GM18520 (cell line): ENCODE data around the gene NDUFA7.
"Not testable (repeated sequence)": the region's sequence is repeated elsewhere in the genome, so short reads cannot be mapped to it uniquely, and the experiment has no call there.

Experiments
- ATAC-seq: cut with Tn5 transposase; IDR thresholded peaks from one replicate; pipeline ENCODE4 v1.9.1; 2021; ENCODE audit not compliant: unreplicated experiment

The NDUFA7 gene

DNA sequence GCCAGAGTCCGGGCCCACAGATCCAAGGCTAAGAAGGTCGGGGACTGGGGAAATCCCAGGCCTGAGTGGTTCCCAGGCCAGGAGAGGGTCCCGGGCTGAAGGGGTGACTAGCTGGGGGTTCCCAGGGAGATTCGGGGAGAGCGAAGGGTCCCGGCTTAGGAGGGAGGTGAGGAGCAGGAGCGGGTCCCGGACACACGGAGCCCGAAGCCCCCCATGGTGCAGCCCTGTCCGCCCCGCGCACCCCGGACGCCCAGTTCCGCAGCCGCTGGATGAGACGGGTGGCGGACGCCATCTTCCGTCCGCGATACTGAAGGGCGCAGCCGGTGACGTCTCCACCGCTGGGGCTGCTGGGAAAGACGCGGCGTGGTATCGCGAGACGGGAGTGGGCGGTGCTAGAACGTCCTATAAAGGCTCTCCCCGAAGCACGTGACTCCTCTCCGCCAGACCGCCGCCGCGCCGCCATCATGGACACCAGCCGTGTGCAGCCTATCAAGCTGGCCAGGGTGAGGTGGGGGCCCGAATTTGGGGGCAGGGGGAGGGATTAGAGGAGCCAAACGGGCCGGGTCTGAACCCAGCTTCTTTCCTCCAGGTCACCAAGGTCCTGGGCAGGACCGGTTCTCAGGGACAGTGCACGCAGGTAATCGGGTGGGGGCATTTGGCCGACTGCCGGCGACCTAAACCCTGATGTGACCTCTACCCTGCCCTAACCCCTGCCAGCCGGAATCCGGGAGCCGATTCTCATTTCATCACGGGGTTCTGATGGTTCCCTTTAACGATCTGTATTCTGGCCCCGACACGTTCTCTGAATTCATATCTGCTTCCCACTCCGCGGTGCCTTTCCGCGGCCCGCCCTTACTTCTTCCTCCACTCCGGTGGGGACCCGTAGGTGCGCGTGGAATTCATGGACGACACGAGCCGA is at the start of gene NDUFA7, which contains the start of gene RPS28:
Gene NDUFA7, minus strand, starts transcription at position 309 of the 919 bp plus-strand sequence. Its CDS starts 17 bp downstream, at position 292.
Gene RPS28, plus strand, starts transcription at position 430 of the 919 bp plus-strand sequence. Its CDS starts 35 bp downstream, at position 465.
- peak; percentile 88 for ATAC-seq

DNA sequence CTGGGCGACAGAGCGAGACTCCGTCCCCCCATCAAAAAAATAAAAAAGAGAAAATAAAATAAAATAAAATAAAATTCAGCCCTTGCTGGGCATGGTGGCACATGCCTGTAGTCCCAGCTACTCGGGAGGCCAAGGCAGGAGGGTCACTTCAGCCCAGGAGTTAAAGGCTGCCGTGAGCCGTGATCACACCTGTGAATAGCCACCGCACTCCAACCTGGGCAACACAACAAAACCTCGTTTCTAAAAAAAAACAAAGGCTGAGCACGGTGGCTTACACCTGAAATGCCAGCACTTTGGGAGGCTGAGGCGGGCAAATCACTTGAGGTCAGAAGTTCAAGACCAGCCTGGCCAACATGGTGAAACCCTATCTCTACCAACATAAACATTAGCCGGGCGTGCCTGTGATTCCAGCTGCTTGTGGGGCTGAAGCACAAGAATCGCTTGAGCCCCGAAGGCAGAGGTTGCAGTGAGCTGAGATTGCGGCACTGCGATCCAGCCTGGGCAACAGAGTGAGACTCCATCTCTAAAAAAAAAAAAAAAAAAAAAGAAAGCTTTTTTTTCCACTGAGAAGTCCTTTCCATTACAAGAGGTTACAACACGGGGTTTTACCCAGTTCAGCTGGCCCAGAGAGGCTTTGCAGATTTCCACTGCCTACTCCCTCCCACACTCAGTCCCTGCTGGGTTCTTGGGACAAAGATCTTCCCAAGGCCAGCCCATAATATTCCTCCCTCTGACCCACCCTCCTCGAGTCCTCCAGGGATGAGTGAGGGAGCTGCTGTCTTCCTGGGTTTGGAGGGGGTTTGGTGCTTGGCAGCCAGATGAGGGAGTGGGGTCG is 49.2 kb upstream of the NDUFA7 start:
- no peak for ATAC-seq

DNA sequence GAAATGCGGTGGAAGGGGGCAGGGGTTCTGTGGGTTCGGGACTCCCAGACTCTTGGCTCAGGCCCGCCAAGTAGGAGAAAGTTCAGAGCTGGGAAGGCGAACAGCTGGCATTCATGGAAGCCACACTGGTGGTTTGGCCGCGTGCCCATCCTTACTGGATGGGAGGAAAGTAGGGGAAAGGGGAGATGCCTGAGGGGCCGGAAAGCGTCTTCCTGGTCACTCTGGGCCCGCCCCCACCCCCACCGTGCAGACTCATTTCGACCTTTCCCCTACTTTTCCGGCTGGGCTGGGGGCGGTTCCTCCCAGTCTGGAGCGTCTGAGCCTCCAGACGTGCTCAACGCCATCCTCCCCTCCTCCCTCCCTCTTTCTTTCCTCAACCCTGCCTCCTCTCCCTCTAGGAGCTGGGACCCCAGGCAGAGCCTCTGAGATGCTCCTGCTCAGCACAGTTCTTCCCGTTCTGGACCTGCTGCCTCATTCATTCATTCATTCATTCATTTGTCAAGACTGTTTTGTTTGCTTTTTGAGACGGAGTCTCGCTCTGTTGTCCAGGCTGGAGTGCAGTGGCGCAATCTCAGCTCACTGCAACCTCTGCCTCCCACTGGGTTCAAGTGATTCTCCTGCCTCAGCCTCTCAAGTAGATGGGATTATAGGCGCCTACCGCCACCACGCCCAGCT is 46.3 kb upstream of the NDUFA7 start:
- ATAC-seq, result no peak

GRCh38 chr19:8366961-8367326 is 45.8 kb upstream of the NDUFA7 start:
- no peak for ATAC-seq

DNA sequence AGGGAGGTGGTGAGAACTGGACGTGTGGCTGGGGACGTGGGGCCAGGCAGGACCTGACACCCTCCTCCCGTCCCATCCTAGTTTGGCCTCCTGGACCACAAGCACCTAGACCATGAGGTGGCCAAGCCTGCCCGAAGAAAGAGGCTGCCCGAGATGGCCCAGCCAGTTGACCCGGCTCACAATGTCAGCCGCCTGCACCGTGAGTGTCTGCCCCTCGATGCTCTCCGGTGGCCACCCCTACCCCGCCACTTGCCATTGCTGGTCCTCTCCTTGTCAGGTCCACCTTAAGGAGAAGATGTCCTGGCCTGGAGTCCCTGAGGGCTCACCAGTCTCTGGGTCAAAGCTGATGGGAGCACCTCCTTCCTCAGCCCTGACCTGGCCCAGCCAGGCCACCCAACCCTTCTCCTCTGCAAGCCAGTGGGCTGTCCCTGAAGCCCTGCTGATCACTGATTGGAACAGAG is 45.0 kb upstream of the NDUFA7 start:
- no peak for ATAC-seq

DNA sequence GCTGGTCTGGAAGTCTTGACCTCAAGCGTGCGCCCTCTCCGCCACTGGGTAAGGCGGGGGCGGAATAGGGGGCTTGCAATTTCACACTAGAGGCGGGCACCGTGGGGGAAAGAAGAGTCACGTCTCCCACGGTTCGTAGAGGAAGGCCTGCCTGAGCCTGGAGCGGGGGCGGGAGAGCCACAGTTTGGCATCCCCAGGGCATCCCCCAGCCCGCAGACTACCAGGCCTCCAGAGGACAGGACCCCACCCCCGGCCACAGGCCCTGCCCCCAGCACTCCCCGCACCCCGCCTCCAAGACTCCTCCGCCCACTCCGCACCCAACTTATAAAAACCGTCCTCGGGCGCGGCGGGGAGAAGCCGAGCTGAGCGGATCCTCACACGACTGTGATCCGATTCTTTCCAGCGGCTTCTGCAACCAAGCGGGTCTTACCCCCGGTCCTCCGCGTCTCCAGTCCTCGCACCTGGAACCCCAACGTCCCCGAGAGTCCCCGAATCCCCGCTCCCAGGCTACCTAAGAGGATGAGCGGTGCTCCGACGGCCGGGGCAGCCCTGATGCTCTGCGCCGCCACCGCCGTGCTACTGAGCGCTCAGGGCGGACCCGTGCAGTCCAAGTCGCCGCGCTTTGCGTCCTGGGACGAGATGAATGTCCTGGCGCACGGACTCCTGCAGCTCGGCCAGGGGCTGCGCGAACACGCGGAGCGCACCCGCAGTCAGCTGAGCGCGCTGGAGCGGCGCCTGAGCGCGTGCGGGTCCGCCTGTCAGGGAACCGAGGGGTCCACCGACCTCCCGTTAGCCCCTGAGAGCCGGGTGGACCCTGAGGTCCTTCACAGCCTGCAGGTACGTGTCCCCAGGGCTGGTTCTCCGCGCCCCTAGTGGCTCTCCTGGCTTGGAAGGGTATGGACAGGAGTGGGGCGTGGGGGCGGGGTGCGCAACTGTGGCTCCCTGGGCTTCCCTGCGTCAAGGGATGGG is 42.9 kb upstream of the NDUFA7 start, which contains the start of gene ANGPTL4:
Gene ANGPTL4, plus strand, starts transcription at position 353 of the 969 bp plus-strand sequence. Its CDS starts 167 bp downstream, at position 520.
- ATAC-seq, result no peak

DNA sequence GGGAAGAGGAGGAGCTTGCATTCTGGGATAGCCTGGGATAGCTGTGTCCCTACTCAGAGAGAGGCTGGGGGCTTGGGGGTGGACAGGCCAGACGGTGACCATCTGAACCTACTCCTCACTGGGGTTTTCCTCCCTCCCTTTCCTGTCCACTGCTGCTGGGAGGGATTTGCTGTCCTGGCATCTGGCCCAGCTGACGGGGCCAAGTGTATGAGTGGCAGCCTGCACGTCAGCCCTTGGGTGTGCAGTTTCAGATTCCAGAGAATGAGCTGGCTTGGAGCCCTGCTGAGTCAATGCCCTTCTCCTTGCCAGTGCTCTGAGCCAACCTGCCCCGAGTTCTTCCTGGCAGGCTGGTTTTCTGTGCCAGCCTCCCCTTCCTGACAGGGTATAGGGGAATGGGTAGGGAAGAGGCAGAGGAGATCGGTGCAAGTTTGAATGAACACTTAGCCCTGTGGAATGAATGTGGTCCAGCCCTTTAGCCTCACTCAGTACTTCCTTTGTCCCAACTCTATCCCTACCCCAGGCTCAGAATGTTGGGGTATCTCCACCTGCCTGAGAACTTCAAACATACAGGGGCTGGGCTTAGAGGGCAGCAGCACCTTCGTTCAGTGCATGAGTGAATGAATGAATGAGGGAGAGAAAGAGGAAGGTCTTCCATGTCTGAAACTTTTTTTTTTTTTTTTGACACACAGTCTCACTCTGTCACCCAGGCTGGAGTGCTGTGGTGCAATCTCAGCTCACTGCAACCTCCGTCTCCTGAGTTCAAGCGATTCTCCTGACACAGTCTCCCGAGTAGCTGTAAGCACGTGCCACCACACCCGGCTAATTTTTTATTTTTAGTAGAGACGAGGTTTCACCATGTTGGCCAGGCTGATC is 41.0 kb upstream of the NDUFA7 start:
- ATAC-seq, result no peak

GRCh38 chr19:8360196-8360595 is 39.0 kb upstream of the NDUFA7 start:
- no peak for ATAC-seq

DNA sequence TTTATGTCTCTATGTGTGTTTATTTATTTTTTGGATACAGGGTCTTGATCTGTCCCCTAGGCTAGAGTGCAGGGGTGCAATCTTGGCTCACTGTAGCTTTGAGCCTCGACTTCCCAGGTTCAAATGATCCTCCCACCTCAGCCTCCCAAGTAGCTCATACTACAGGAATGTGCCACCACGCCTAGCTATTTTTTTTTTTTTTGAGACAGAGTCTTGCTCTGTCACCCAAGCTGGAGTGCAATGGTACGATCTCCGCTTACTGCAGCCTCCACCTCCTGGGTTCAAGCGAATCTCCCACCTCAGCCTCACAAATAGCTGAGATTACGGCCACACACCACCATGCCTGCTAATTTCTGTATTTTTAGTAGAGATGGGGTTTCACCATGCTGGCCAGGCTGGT is 37.8 kb upstream of the NDUFA7 start:
- ATAC-seq, result no peak

DNA sequence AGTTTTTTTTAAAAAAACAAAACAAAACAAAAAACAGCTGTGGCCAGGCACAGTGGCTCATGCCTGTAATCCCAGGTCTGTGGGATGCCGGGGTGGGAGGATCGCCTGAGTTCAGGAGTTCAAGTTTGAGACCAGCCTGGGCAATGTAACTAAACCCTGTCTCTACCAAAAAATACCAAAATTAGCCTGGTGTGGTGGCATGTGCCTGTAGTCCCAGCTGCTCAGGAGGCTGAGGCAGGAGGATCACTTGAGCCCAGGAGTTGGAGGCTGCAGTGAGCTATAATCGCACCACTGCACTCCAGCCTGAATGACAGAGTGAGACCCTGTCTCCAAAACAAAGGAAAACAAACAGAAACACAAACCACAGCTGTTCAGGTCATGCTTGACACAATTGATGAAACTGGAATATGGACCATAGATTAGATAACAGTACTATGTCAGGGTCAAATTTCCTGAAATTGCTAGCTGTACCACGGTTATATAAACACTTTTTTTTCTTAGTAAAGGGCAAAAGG is 35.9 kb upstream of the NDUFA7 start:
- no peak for ATAC-seq

DNA sequence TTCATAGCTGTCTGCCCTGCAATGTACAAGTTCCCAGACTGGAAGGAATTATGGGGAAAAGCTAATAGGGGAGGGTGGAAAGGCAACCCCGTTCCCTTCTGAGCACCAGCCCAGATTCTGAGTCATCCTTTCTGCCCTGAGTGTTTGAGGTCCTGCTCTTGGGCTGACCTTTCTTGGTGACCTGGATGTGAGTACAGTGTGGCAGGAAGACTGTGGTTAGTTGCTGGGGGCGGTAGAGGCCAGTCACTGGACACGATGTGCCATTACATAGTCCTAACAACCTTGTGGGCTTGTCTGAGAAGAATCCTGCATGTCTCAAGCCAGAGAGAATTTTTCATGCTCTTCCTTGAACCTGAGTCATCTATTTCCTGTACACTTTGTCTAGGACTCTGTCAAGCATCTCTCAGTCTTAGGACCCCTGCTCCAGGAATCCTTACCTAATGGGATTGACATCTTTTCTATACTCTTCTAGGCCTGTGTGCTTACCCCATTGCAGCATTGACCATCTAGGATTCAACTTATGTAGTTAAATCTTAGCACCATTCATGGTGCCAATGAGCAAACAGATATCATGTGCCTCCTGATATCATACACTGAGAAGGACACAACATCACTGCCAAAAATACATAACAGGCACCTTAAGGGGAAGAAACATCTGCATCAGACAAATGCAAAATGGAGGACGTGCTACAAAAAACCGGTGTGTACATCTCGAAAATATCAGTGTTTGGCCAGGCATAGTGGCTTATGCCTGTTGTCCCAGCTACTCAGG is 34.6 kb upstream of the NDUFA7 start:
- ATAC-seq, result no peak

DNA sequence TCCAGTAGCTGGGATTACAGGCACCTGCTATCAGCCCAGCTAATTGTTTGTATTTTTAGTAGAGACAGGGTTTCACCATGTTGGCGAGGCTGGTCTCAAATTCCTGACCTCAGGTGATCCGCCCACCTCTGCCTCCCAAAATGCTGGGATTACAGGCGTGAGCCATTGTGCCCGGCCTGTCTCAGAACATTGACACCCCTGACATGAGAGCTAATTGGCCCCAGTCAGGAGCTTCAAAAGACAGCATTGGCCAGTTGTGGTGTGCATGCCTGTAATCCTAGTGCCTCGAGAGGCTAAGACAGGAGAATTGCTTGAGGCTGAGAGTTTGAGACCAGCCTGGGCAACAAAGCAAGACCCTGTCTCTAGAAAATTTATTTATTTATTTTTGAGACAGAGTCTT is 31.7 kb upstream of the NDUFA7 start:
- ATAC-seq, result not testable (repeated sequence)

- ATAC-seq, result no peak
These were observed 31.1 kb upstream of the NDUFA7 start for GRCh38 chr19:8352134-8352827.

DNA sequence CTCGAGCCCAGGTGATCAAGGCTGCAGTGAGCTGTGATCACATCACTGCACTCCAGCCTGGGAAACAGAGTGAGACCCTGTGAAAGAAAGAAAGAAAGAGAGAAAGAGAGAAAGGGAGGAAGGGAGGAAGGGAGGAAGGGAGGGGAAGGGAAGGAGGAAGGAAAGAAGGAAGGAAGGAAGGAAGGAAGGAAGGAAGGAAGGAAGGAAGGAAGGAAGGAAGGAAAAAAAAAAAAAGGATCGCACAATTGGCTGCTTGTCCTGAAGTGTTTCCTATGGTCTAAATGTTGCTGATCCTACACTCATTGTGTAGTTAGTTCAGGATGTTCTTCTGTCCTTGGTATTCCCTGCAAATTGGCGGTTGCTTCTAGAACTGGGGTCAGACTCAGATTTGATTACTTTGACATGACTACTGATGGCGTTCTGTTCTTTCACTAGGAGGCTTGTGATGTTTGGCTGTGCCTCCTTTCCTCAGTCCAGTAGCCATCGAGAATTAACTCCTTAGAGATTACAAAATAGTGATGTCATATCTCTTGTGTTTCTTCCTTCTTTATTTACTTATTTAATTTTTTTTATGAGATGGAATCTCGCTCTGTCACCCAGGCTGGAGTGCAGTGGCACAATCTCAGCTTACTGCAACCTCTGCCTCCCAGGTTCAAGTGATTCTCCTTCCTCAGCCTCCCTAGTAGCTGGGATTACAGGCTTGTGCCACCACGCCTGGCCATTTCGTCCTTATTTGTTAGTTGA is 28.6 kb upstream of the NDUFA7 start:
- ATAC-seq, result not testable (repeated sequence)

- no peak for ATAC-seq
These were observed 22.3 kb upstream of the NDUFA7 start for GRCh38 chr19:8343483-8343844.

DNA sequence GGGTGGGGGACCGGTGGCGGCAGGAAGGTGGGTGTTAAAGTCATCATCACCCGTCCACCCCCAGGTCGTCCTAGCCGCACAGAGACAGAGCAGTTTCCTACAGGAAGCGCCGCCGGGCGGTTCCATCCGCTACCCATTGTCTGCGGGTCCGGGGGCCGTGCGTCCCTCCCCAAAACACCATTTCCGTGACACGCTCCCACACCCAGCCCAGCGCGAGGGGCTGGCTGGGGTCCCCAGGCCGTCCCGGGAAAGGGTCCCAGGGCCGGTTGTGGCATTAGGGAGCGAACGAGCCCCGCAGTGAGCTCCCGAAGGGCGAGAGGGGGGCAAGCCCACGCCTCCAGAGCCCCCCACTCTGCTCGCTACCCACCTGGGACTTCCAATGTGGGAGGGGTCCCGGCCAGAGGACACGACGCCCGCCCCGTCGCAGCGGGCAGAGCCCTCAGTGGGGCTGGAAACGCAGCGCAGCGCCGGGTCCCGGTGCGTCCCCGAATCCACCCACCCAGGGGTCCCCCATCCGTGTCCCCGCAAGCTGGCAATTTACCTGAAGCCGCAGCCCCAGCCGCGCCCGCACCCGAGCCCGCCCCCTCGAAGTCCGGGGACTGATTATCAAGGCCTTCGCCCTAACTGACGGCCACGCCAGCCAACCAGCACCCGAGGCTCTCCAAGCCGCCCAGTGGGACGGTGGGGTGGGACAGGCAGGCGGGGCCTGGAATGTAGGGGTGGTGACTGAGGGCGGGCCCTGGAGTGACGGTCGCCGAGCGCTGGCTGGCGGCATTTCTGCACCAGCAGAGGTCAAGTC is 21.7 kb upstream of the NDUFA7 start, which contains the start of gene KANK3:
Gene KANK3, minus strand, starts transcription at position 579 of the 799 bp plus-strand sequence. CDS start 5,434 bp downstream, outside the sequence.
- ATAC-seq, result peak; percentile 77
